Nephron progenitor cell (in vitro differentiated cells): ENCODE results near the gene PMPCA.

ENCODE experiments used
- DNase-seq: peaks from one replicate; pipeline ENCODE4 v3.0.0; 2021
- H3K27ac Mint-ChIP-seq: 2 replicates; pipeline ENCODE4 v1.8.0; 2021; ENCODE audit warnings: mild to moderate bottlenecking, moderate library complexity, mixed read lengths
- H3K27me3 Mint-ChIP-seq: 2 replicates; pipeline ENCODE4 v1.8.0; 2021; ENCODE audit warnings: mild to moderate bottlenecking, low read depth, mixed read lengths; ENCODE audit not compliant: poor library complexity
- H3K36me3 Mint-ChIP-seq: 2 replicates; pipeline ENCODE4 v1.8.0; 2021; ENCODE audit warnings: low read depth, mixed read lengths
- H3K4me1 Mint-ChIP-seq: 2 replicates; pipeline ENCODE4 v1.8.0; 2021; ENCODE audit warnings: mixed read lengths
- H3K4me3 Mint-ChIP-seq: 2 replicates; pipeline ENCODE4 v1.8.0; 2021; ENCODE audit warnings: mild to moderate bottlenecking, moderate library complexity, mixed read lengths
- H3K9me3 Mint-ChIP-seq: 2 replicates; pipeline ENCODE4 v1.8.0; 2021; ENCODE audit warnings: mild to moderate bottlenecking, moderate library complexity, mixed read lengths
- TF ChIP-seq, protein P1 (sequence below): fragments of 200-600 bp; sonication (generic); IDR thresholded peaks from 2 replicates; pipeline ENCODE4 v1.5.0; 2021; ENCODE audit warnings: antibody characterized with exemption

PMPCA gene

DNA sequence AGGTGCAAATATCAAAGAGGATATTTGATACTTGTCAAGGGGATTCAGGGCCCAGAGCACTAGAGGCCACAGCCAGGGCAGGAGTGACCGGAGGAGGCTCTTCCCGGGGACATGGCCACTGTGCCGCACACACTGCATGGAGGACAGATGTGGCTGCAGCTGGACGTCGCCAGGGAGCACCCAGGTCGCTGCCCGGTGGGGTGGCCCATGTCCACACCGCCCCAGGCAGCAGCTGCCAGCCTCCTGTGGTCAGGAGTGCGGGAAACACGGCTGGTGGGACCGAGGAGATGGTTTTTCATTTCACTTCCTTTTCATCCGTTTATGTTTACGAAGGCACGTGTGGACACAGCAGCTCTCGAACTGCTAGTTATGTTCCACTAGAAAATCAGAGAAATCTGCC, 57.3 kb downstream of the PMPCA start:
- H3K27me3 Mint-ChIP-seq, result no peaks in the 10 kb centered on the region
- no peak overlapping the region for H3K27ac Mint-ChIP-seq
- DNase-seq, result no peak
- H3K4me3 Mint-ChIP-seq, result no peak overlapping the region
- H3K4me1 Mint-ChIP-seq, result peaks cover 7% of the 10 kb centered on the region
- TF ChIP-seq, protein P1, sequence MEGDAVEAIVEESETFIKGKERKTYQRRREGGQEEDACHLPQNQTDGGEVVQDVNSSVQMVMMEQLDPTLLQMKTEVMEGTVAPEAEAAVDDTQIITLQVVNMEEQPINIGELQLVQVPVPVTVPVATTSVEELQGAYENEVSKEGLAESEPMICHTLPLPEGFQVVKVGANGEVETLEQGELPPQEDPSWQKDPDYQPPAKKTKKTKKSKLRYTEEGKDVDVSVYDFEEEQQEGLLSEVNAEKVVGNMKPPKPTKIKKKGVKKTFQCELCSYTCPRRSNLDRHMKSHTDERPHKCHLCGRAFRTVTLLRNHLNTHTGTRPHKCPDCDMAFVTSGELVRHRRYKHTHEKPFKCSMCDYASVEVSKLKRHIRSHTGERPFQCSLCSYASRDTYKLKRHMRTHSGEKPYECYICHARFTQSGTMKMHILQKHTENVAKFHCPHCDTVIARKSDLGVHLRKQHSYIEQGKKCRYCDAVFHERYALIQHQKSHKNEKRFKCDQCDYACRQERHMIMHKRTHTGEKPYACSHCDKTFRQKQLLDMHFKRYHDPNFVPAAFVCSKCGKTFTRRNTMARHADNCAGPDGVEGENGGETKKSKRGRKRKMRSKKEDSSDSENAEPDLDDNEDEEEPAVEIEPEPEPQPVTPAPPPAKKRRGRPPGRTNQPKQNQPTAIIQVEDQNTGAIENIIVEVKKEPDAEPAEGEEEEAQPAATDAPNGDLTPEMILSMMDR, result no peak
- peaks cover 48% of the 10 kb centered on the region for H3K36me3 Mint-ChIP-seq
- no peaks in the 10 kb centered on the region for H3K9me3 Mint-ChIP-seq

DNA sequence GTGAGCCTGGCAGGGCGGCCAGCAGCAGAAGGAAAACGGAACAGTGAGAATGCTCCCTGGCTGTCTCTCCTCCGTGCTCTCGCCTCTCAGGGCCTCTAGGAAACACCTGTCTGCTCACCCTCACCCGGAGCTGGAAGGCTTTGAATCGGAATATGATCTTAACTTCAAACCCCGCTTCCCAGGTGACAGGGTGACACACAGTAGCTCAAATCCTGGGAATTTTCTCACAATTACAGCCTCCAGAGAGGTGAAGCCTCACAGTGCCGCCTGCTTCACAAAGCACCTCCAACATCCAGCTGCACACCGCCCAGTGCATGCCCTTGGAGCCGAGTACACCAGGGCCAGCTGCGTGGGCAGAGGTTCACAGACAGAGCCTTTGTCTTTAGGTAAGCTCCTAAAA, 59.9 kb downstream of the PMPCA start:
- Mint-ChIP-seq H3K27me3 (no peaks in the 10 kb centered on the region), H3K27ac (peak overlapping the region; percentile 25), H3K9me3 (no peaks in the 10 kb centered on the region), H3K36me3 (peaks cover 36% of the 10 kb centered on the region), H3K4me1 (peaks cover 7% of the 10 kb centered on the region), H3K4me3 (no peak overlapping the region)
- TF ChIP-seq, protein P1, result no peak
- no peak for DNase-seq

DNA sequence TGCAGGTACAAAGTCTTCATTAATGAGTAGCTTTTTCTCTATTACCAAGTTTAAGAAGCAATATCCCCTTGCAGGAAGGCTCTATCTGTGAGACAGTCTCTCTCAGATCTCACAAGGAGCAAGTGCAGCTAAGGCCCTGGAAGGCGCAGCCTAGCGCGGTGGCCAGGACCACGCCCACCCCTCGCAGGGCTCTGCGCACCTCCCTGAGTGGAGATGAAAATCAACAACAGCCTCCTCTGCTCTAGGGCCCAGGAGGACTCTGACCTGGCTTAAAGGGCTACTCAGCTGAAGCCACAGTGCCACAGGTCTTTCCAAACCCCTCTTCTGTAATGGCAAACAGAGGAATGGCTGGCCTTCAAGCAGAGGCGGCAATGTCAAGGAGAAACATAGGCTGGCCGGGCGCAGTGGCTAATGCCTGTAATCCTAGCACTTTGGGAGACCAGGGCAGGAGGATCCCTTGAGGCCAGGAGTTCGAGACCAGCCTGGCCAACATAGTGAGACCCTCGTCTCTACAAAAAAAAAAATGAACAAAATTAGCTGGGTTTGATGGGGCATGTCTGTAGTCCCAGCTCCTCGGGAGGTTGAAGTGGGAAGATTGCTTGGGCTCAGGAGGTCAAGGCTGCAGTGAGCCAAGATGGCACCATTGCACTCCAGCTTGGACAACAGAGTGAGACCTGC, 60.5 kb downstream of the PMPCA start:
- Mint-ChIP-seq H3K27ac (peak overlapping the region; percentile 64), H3K27me3 (no peaks in the 10 kb centered on the region)

DNA sequence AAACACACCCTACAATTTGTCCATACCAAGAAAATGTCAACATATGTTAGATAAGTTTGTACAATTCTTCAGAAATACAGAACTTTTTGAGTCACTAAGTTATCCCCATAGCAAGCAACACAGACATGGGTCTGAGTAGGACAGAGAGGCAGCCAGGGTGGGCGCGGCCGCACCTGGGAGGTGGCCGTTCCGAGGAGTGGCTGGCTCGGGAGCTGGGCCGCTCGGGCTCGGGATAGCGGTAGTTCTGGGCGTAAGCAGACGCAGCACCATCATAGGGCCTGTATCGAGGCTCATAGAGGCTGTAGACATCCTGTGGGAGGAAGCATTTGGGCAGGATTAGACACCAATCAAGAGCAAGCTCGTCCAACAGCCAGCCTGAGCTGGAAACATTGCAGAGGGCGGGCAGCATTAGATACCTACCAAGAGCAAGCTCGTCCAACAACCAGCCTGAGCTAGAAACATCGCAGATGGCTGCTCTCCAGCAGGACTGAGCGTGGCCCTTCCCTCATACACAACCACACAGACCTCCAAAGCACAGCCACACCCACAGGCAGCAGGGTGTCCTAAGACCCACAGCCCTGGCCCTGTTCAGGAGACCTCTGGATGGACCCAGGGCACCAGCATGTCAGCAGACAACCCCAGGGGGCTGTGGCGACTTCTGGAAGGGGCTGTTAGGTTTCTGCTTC, 61.5 kb downstream of the PMPCA start:
- no peaks in the 10 kb centered on the region for H3K9me3 Mint-ChIP-seq
- DNase-seq, result no peak
- TF ChIP-seq, protein P1, result no peak
- no peak overlapping the region for H3K4me3 Mint-ChIP-seq
- peaks cover 7% of the 10 kb centered on the region for H3K4me1 Mint-ChIP-seq
- H3K27ac Mint-ChIP-seq, result no peak overlapping the region
- H3K27me3 Mint-ChIP-seq, result no peaks in the 10 kb centered on the region
- peaks cover 35% of the 10 kb centered on the region for H3K36me3 Mint-ChIP-seq

More for the DNA sequence above, 60.5 kb downstream of the PMPCA start:
- TF ChIP-seq, protein P1, result no peak
- H3K4me3 Mint-ChIP-seq, result no peak overlapping the region
- peaks cover 7% of the 10 kb centered on the region for H3K4me1 Mint-ChIP-seq
- H3K9me3 Mint-ChIP-seq, result no peaks in the 10 kb centered on the region
- peaks cover 39% of the 10 kb centered on the region for H3K36me3 Mint-ChIP-seq
- no peak for DNase-seq

DNA sequence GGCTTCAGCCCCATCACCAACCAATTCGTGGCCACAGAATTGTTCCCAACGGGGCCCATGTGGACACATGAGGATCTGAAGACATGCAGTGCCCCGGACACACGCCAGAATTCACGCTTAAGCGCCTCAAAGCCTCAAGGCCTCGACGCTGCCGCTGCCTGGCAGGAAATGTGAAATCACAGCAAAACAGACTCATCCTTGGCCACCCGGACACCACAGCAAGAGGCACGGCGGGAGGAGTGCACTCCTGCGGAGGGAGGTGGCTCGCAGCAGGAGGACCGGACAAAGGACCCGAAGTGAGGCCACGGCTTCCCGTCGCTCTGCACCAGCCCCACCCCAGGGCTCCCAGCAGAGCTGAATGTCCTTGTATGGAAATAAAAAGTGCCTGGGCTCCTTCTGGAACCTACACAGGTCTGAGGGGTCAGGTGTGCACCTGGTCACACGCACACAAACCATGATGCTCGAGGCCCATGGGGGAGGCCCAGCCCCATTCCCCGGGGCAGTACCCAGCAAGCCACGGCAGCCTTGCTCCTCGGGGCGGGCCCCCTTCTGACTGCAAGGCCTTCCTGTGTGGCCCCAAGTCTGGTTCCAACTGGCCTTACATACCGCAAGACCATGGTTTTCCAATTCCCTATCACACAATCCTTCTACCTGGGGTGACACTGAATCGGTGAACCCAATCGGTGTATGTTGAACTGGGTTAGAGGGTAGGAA, 62.3 kb downstream of the PMPCA start:
- peaks cover 39% of the 10 kb centered on the region for H3K36me3 Mint-ChIP-seq
- no peaks in the 10 kb centered on the region for H3K27me3 Mint-ChIP-seq
- TF ChIP-seq, protein P1, result no peak
- H3K4me3 Mint-ChIP-seq, result no peak overlapping the region
- no peak for DNase-seq
- H3K27ac Mint-ChIP-seq, result no peak overlapping the region
- H3K9me3 Mint-ChIP-seq, result no peaks in the 10 kb centered on the region
- peaks cover 7% of the 10 kb centered on the region for H3K4me1 Mint-ChIP-seq
